ENCODE measurements around the gene TNFRSF21.

Gene TNFRSF21

GRCh38 chr6:47248446-47248845 lies 61.3 kb downstream of the TNFRSF21 start:
- Histone ChIP-seq H3K4me1 (no peaks in the 10 kb centered on the region), H3K27ac (no peak overlapping the region), H3K9me3 (no peaks in the 10 kb centered on the region), H3K36me3 (no peaks in the 10 kb centered on the region), H3K27me3 (no peaks in the 10 kb centered on the region), H3K4me3 (no peak overlapping the region)
- DNase-seq = no peak
- no peak for TF ChIP-seq CTCF (IDR thresholded peaks at IDR 0.05)
- intact Hi-C loops (cut with DNase I; ENCODE audit: low total_unique reads) = no loop called here

- Histone ChIP-seq H3K4me1 (no peaks in the 10 kb centered on the region), H3K27ac (no peak overlapping the region), H3K36me3 (no peaks in the 10 kb centered on the region), H3K4me3 (no peak overlapping the region), H3K9me3 (no peaks in the 10 kb centered on the region), H3K27me3 (no peaks in the 10 kb centered on the region)
- DNase-seq = peak in 1 of 2 donors; percentile 36
- intact Hi-C loops (cut with DNase I; ENCODE audit: low total_unique reads) = no loop called here
- TF ChIP-seq CTCF (IDR thresholded peaks at IDR 0.05) = no peak
Observed at GRCh38 chr6:47247227-47247797, 62.4 kb downstream of the TNFRSF21 start.

- no peaks in the 10 kb centered on the region for H3K4me1 ChIP-seq
- intact Hi-C loops (cut with DNase I; ENCODE audit: low total_unique reads) = no loop called here
- H3K27ac ChIP-seq = no peak overlapping the region
- H3K4me3 ChIP-seq = no peak overlapping the region
- no peaks in the 10 kb centered on the region for H3K27me3 ChIP-seq
- H3K36me3 ChIP-seq = no peaks in the 10 kb centered on the region
- no peaks in the 10 kb centered on the region for H3K9me3 ChIP-seq
- TF ChIP-seq CTCF (IDR thresholded peaks at IDR 0.05) = no peak
- no peak for DNase-seq
Observed at GRCh38 chr6:47246551-47246950, 63.2 kb downstream of the TNFRSF21 start.

GRCh38 chr6:47245745-47246371 lies 63.8 kb downstream of the TNFRSF21 start:
- no peak for TF ChIP-seq CTCF (IDR thresholded peaks at IDR 0.05)
- H3K27ac ChIP-seq = no peak overlapping the region
- intact Hi-C loops (cut with DNase I; ENCODE audit: low total_unique reads) = no loop called here
- DNase-seq = no peak
- H3K27me3 ChIP-seq = no peaks in the 10 kb centered on the region
- H3K4me3 ChIP-seq = no peak overlapping the region
- no peaks in the 10 kb centered on the region for H3K36me3 ChIP-seq
- no peaks in the 10 kb centered on the region for H3K4me1 ChIP-seq
- H3K9me3 ChIP-seq = no peaks in the 10 kb centered on the region

- intact Hi-C loops (cut with DNase I; ENCODE audit: low total_unique reads) = no loop called here
- no peak for TF ChIP-seq CTCF (IDR thresholded peaks at IDR 0.05)
- H3K4me1 ChIP-seq = no peaks in the 10 kb centered on the region
- peak; percentile 73 to 85 for DNase-seq
- no peaks in the 10 kb centered on the region for H3K9me3 ChIP-seq
- H3K36me3 ChIP-seq = no peaks in the 10 kb centered on the region
- H3K27ac ChIP-seq = no peak overlapping the region
- H3K27me3 ChIP-seq = no peaks in the 10 kb centered on the region
- no peak overlapping the region for H3K4me3 ChIP-seq
Observed at GRCh38 chr6:47242483-47243386, 67.0 kb downstream of the TNFRSF21 start.

All from tibial artery (tissue), 4 donors.